Liver (tissue), 9 donors: Measurements from ENCODE around the gene RASGRF2. TPM values are rescaled to one million over a fixed set of nuclear protein-coding genes. Genes with fewer than 3 reads are reported as not detected.
"Not testable (repeated sequence)": the region's sequence is repeated elsewhere in the genome, so short reads cannot be mapped to it uniquely, and the experiment has no call there.

ENCODE experiments used
- DNase-seq: peaks from one replicate; pipeline ENCODE4 v3.0.0-alpha.2; 2017; ENCODE audit warnings: low spot score
- H3K27ac ChIP-seq, 2 donors: one replicate each; pipeline ENCODE4 v1.7.0; 2013; ENCODE audit warnings: inconsistent platforms in 2 of 2, low read length in 2 of 2, control low read depth in 1 of 2, low read depth in 1 of 2, mild to moderate bottlenecking in 1 of 2
- H3K27me3 ChIP-seq, 4 donors: one replicate each; pipeline versions ENCODE4 v1.6.1 to v1.7.0; 2013; ENCODE audit warnings: low read length in 3 of 4, inconsistent platforms in 1 of 4, mild to moderate bottlenecking in 1 of 4, moderate library complexity in 1 of 4; ENCODE audit not compliant: control insufficient read depth in 4 of 4, insufficient read depth in 4 of 4
- H3K36me3 ChIP-seq, 4 donors: one replicate each; pipeline versions ENCODE4 v1.6.1 to v1.7.0; 2013; ENCODE audit warnings: low read length in 3 of 4, mild to moderate bottlenecking in 3 of 4, low read depth in 1 of 4, moderate library complexity in 1 of 4; ENCODE audit not compliant: control insufficient read depth in 4 of 4, insufficient read depth in 3 of 4
- H3K4me1 ChIP-seq, 4 donors: one replicate each; pipeline versions ENCODE4 v1.6.1 to v1.7.0; 2013; ENCODE audit warnings: low read length in 3 of 4, mild to moderate bottlenecking in 3 of 4, moderate library complexity in 1 of 4; ENCODE audit not compliant: control insufficient read depth in 4 of 4, insufficient read depth in 4 of 4
- H3K4me3 ChIP-seq, 3 donors: one replicate each; pipeline versions ENCODE4 v1.6.1 to v1.7.0; 2013; ENCODE audit warnings: low read length in 3 of 3, control low read depth in 1 of 3, low read depth in 1 of 3, mild to moderate bottlenecking in 1 of 3
- H3K9ac ChIP-seq, 2 donors: one replicate each; pipeline ENCODE4 v1.7.0; 2013; ENCODE audit warnings: low read length in 2 of 2, mild to moderate bottlenecking in 2 of 2, moderate library complexity in 2 of 2, control low read depth in 1 of 2, low read depth in 1 of 2
- H3K9me3 ChIP-seq, 4 donors: one replicate each; pipeline versions ENCODE4 v1.6.1 to v1.7.0; 2013; ENCODE audit warnings: low read length in 3 of 4; ENCODE audit not compliant: control insufficient read depth in 4 of 4
- ATF3 ChIP-seq: IDR thresholded peaks from 2 replicates; pipeline ENCODE4 v1.6.1; 2016; ENCODE audit warnings: antibody characterized with exemption
- EGR1 ChIP-seq, 2 donors: IDR thresholded peaks; 2 replicates each; pipeline ENCODE4 v1.6.1; 2016 to 2018; ENCODE audit warnings: antibody characterized with exemption in 2 of 2, low read depth in 2 of 2
- FOXA1 ChIP-seq: IDR thresholded peaks from 2 replicates; pipeline ENCODE4 v1.6.1; 2016; ENCODE audit warnings: antibody characterized with exemption
- FOXA2 ChIP-seq: IDR thresholded peaks from 2 replicates; pipeline ENCODE4 v1.6.1; 2016; ENCODE audit warnings: antibody characterized with exemption
- GABPA ChIP-seq, 2 donors: IDR thresholded peaks in 1 of 2; conservative IDR thresholded peaks in 1 of 2; 2 replicates each; pipeline ENCODE4 v1.6.1; 2016; ENCODE audit warnings: antibody characterized with exemption in 2 of 2, mild to moderate bottlenecking in 1 of 2, moderate library complexity in 1 of 2
- HNF4A ChIP-seq, 2 donors: conservative IDR thresholded peaks; 2 replicates each; pipeline ENCODE4 v1.6.1; 2016; ENCODE audit warnings: antibody characterized with exemption in 2 of 2, mild to moderate bottlenecking in 2 of 2
- HNF4G ChIP-seq: IDR thresholded peaks from 2 replicates; pipeline ENCODE4 v1.6.1; 2016; ENCODE audit warnings: antibody characterized with exemption
- JUND ChIP-seq, 2 donors: IDR thresholded peaks; 2 replicates each; pipeline ENCODE4 v1.6.1; 2016; ENCODE audit warnings: antibody characterized with exemption in 2 of 2
- MAX ChIP-seq: IDR thresholded peaks from 2 replicates; pipeline ENCODE4 v1.6.1; 2016; ENCODE audit warnings: antibody characterized with exemption
- NR2F2 ChIP-seq: IDR thresholded peaks from 2 replicates; pipeline ENCODE4 v1.6.1; 2016; ENCODE audit warnings: antibody characterized with exemption
- RAD21 ChIP-seq, 2 donors: IDR thresholded peaks; 2 replicates each; pipeline ENCODE4 v1.6.1; 2016; ENCODE audit warnings: antibody characterized with exemption in 2 of 2, mild to moderate bottlenecking in 2 of 2
- REST ChIP-seq: IDR thresholded peaks from 2 replicates; pipeline ENCODE4 v1.6.1; 2016; ENCODE audit warnings: antibody characterized with exemption, mild to moderate bottlenecking
- RXRA ChIP-seq, 2 donors: IDR thresholded peaks; 2 replicates each; pipeline ENCODE4 v1.6.1; 2017 to 2018; ENCODE audit warnings: antibody characterized with exemption in 2 of 2, mild to moderate bottlenecking in 1 of 2
- TAF1 ChIP-seq: conservative IDR thresholded peaks from 2 replicates; pipeline ENCODE4 v1.6.1; 2016; ENCODE audit warnings: antibody characterized with exemption, mild to moderate bottlenecking
- YY1 ChIP-seq: IDR thresholded peaks from 2 replicates; pipeline ENCODE4 v1.6.1; 2016; ENCODE audit warnings: antibody characterized with exemption, mild to moderate bottlenecking
- ZBTB33 ChIP-seq: IDR thresholded peaks from 2 replicates; pipeline ENCODE4 v1.6.1; 2016; ENCODE audit warnings: antibody characterized with exemption
- WGBS: extraction: QIAGEN DNeasy Blood & Tissue Kit; methylation state at CpG from one replicate; pipeline ENCODE4 v1.1.7; 2013; 5-methylcytosine and 5-hydroxymethylcytosine counted together
- polyA plus RNA-seq, 2 donors: library from polyadenylated mRNA; stranded (reverse) in 1 of 2; unstranded in 1 of 2; fragments of 200-250 nt in 1 of 2; fragments of >200 nt in 1 of 2; fragmentation: Nextera tagmentation in 1 of 2; extraction: Ambion mirVana in 1 of 2; gene quantifications; one replicate each; pipeline versions ENCODE4 v1.2.1 to v1.2.3, GENCODE V29; 2013 to 2015
- total RNA-seq, 2 donors: library from RNA; depleted of rRNA; stranded (reverse); fragments of >200 nt; gene quantifications; one replicate each; pipeline ENCODE4 v1.2.3, GENCODE V29; 2014
- donor health status: healthy.
- donor health status: healthy.
- donor health status: healthy.
- donor health status: healthy.
- donor health status: healthy.

The RASGRF2 gene
- total and polyA plus RNA-seq, 4 donors = 0.12 to 3.3 (median 0.23) TPM

GRCh38 chr5:81121836-81122630, 161.9 kb downstream of the RASGRF2 start:
- H3K27ac ChIP-seq = peak overlapping the region in 1 of 2 donors; percentile 10
- no peaks in the 10 kb centered on the region for H3K27me3 ChIP-seq
- WGBS = 49% methylated on average over 7 of the region's 7 CpGs
- no peak for DNase-seq
- peak overlapping the region in 1 of 3 donors; percentile 3 for H3K4me3 ChIP-seq
- no peaks in the 10 kb centered on the region for H3K36me3 ChIP-seq
- TF ChIP-seq RXRA (IDR thresholded peaks at IDR 0.05) (no peak), RAD21 (IDR thresholded peaks at IDR 0.05) (no peak), MAX (no peak), EGR1 (IDR thresholded peaks at IDR 0.05; ENCODE audit: low read depth in 2 of 2) (no peak), FOXA1 (no peak), TAF1 (no peak), GABPA (IDR thresholded peaks at IDR 0.05 in 1 of 2, conservative IDR thresholded peaks at IDR 0.05 in 1 of 2) (no peak), HNF4G (no peak), ZBTB33 (no peak), YY1 (no peak), FOXA2 (no peak), REST (no peak), NR2F2 (no peak), ATF3 (no peak)
- no peaks in the 10 kb centered on the region for H3K9me3 ChIP-seq
- H3K4me1 ChIP-seq = peaks cover 9 to 50% (median 44%) of the 10 kb centered on the region in 4 donors
- no peak overlapping the region for H3K9ac ChIP-seq

GRCh38 chr5:81124689-81125088, 164.5 kb downstream of the RASGRF2 start:
- H3K27me3 ChIP-seq, H3K9ac ChIP-seq, DNase-seq, H3K4me3 ChIP-seq, H3K36me3 ChIP-seq, H3K9me3 ChIP-seq: not testable (repeated sequence)
- WGBS = 49% methylated on average over 6 of the region's 6 CpGs
- peaks cover 9 to 50% (median 44%) of the 10 kb centered on the region in 4 donors for H3K4me1 ChIP-seq
- TF ChIP-seq YY1 (peak; percentile 22), EGR1 (IDR thresholded peaks at IDR 0.05; ENCODE audit: low read depth in 2 of 2) (peak in 1 of 2 donors; percentile 30), RXRA (IDR thresholded peaks at IDR 0.05) (peak; percentile 88 to 89), JUND (IDR thresholded peaks at IDR 0.05) (peak in 1 of 2 donors; percentile 63), ATF3 (peak; percentile 29), HNF4A (conservative IDR thresholded peaks at IDR 0.05) (peak; percentile 67 to 68), RAD21 (IDR thresholded peaks at IDR 0.05) (peak in 1 of 2 donors; percentile 20)
- peak overlapping the region in 1 of 2 donors; percentile 32 for H3K27ac ChIP-seq
